K562 (cell line): ENCODE data around the gene LIMD2. TPM values are rescaled to one million over a fixed set of nuclear protein-coding genes. Genes with fewer than 3 reads are reported as not detected.
A peak's percentile ranks its signal among the peaks of the same experiment; 100 is the strongest.

ENCODE experiments used
- ATF3 ChIP-seq, 2 experiments: fragments of 450-650 bp in 1 of 2; sonication (generic) in 1 of 2; formaldehyde crosslinking in 1 of 2; IDR thresholded peaks in 1 of 2; conservative IDR thresholded peaks in 1 of 2; 2 replicates each; pipeline versions ENCODE4 v1.6.1 to v1.8.1; 2016 to 2023; ENCODE audit warnings: mild to moderate bottlenecking in 2 of 2, moderate library complexity in 2 of 2, inconsistent platforms in 1 of 2, missing genetic modification reagents in 1 of 2
- BRF1 ChIP-seq: IDR thresholded peaks from 3 replicates; pipeline ENCODE4 v1.6.1; 2011; ENCODE audit warnings: borderline replicate concordance, mild to moderate bottlenecking; ENCODE audit not compliant: insufficient read length; ENCODE audit errors: extremely low read depth
- HNRNPLL ChIP-seq: fragments of 200-400 bp; formaldehyde crosslinking; IDR thresholded peaks from 2 replicates; pipeline ENCODE4 v1.6.1; 2017; ENCODE audit warnings: low read length, low read depth, mild to moderate bottlenecking; ENCODE audit not compliant: poor library complexity, severe bottlenecking
- IRF9 ChIP-seq: fragments of 450-650 bp; IDR thresholded peaks from 2 replicates; pipeline ENCODE4 v1.6.1; 2016; ENCODE audit warnings: missing biosample characterization, missing genetic modification characterization
- NFE2L1 ChIP-seq: fragments of 450-650 bp; IDR thresholded peaks from 2 replicates; pipeline ENCODE4 v1.6.1; 2016; ENCODE audit warnings: missing genetic modification characterization, low read depth, mild to moderate bottlenecking, missing compliant biosample characterization, moderate library complexity, borderline replicate concordance
- NRF1 ChIP-seq, 2 experiments: fragments of 450-650 bp; IDR thresholded peaks in 1 of 2; conservative IDR thresholded peaks in 1 of 2; 2 replicates each; pipeline ENCODE4 v1.6.1; 2014; ENCODE audit warnings: mild to moderate bottlenecking in 2 of 2
- OTX1 ChIP-seq: fragments of 450-650 bp; formaldehyde crosslinking; IDR thresholded peaks from 2 replicates; pipeline ENCODE4 v1.4.0; 2022; ENCODE audit warnings: mild to moderate bottlenecking
- PHB2 ChIP-seq: fragments of 450-650 bp; IDR thresholded peaks from 2 replicates; pipeline ENCODE4 v1.6.1; 2017; ENCODE audit warnings: low read depth
- PML ChIP-seq: IDR thresholded peaks from 2 replicates; pipeline ENCODE4 v1.6.1; 2012; ENCODE audit warnings: low read length, inconsistent platforms
- RBFOX2 ChIP-seq: fragments of 200-400 bp; formaldehyde crosslinking; IDR thresholded peaks from 2 replicates; pipeline ENCODE4 v1.6.1; 2017; ENCODE audit warnings: low read depth, mild to moderate bottlenecking, low read length, moderate library complexity
- SIX5 ChIP-seq, 2 experiments: IDR thresholded peaks; 2 replicates each; pipeline ENCODE4 v1.6.1; 2011; ENCODE audit warnings: low read length in 2 of 2, borderline replicate concordance in 1 of 2, low read depth in 1 of 2, mild to moderate bottlenecking in 1 of 2, moderate library complexity in 1 of 2; ENCODE audit not compliant: insufficient read depth in 1 of 2
- SRSF9 ChIP-seq: fragments of 200-400 bp; formaldehyde crosslinking; IDR thresholded peaks from 2 replicates; pipeline ENCODE4 v1.6.1; 2017; ENCODE audit warnings: low read depth, low read length, borderline replicate concordance
- SUPT5H ChIP-seq: fragments of 450-650 bp; IDR thresholded peaks from 2 replicates; pipeline ENCODE4 v1.6.1; 2016
- ZBTB43 ChIP-seq: sonication (generic); formaldehyde crosslinking; IDR thresholded peaks from 2 replicates; pipeline ENCODE4 v1.8.0; 2023; ENCODE audit warnings: mild to moderate bottlenecking, missing genetic modification reagents
- ZBTB49 ChIP-seq: sonication (generic); formaldehyde crosslinking; IDR thresholded peaks from 2 replicates; pipeline ENCODE4 v1.8.0; 2022; ENCODE audit warnings: missing genetic modification reagents, mild to moderate bottlenecking, borderline replicate concordance
- ZBTB8A ChIP-seq: fragments of 450-650 bp; IDR thresholded peaks from 2 replicates; pipeline ENCODE4 v1.6.1; 2018; ENCODE audit warnings: mild to moderate bottlenecking, moderate library complexity; ENCODE audit not compliant: partially characterized antibody
- ZNF263 ChIP-seq: sonication (generic); formaldehyde crosslinking; IDR thresholded peaks from 2 replicates; pipeline ENCODE4 v1.8.0; 2022; ENCODE audit warnings: mild to moderate bottlenecking, missing genetic modification reagents, borderline replicate concordance
- ZNF449 ChIP-seq: fragments of 250-450 bp; sonication (Bioruptor Pico); IDR thresholded peaks from 2 replicates; pipeline ENCODE4 v1.8.0; 2022; ENCODE audit warnings: moderate library complexity, mild to moderate bottlenecking, inconsistent platforms
- polyA plus RNA-seq, 8 experiments: library from polyadenylated mRNA; depleted of rRNA in 4 of 8; stranded (reverse) in 5 of 8; unstranded in 3 of 8; fragments of >200 nt; fragmentation: Nextera tagmentation in 2 of 8; fragmentation: Illumina TruSeq in 1 of 8; extraction: Ambion mirVana in 2 of 8; extraction: Trizol in 1 of 8; gene quantifications; 2 replicates each; pipeline versions ENCODE4 v1.2.1 to v1.2.3, GENCODE V29; 2011 to 2014; ENCODE audit warnings: inconsistent platforms in 1 of 8, missing spikeins in 1 of 8
- total RNA-seq, 7 experiments: library from RNA; depleted of rRNA in 6 of 7; stranded (reverse); fragments of >200 nt in 6 of 7; fragmentation: Illumina TruSeq in 2 of 7; extraction: Trizol in 2 of 7; gene quantifications; 2 replicates each; pipeline versions ENCODE4 v1.2.1 to v1.2.3, GENCODE V29; 2011 to 2021; ENCODE audit warnings: low replicate concordance in 1 of 7

The LIMD2 gene
- total and polyA plus RNA-seq, 9 of the 15 experiments (the other 6 are each of a cell fraction or from before 2014, with no cell fraction given) = 0.07 to 11.2 (median 2.8) TPM

GRCh38 chr17:63699638-63700527 lies at the start of gene LIMD2 (continued):
- no peak for TF ChIP-seq IRF9 (tag)
- TF ChIP-seq SUPT5H = no peak
- no peak for TF ChIP-seq ZNF263 (CRISPR knock-in tag)
- TF ChIP-seq OTX1 (CRISPR knock-in tag) = no peak
- peak; percentile 30 for TF ChIP-seq RBFOX2
- TF ChIP-seq PML = no peak
- TF ChIP-seq ZBTB43 (CRISPR knock-in tag) = no peak
- TF ChIP-seq SIX5 (IDR thresholded peaks at IDR 0.05; ENCODE audit: borderline replicate concordance in 1 of 2, insufficient read depth in 1 of 2, low read depth in 1 of 2, low read length in 2 of 2) = no peak
- no peak for TF ChIP-seq ATF3 (IDR thresholded peaks at IDR 0.05)
- TF ChIP-seq ATF3 (CRISPR knock-in tag; conservative IDR thresholded peaks at IDR 0.05) = no peak
- no peak for TF ChIP-seq ZBTB8A
- no peak for TF ChIP-seq SRSF9
- TF ChIP-seq BRF1 = no peak
- no peak for TF ChIP-seq ZBTB49
- no peak for TF ChIP-seq HNRNPLL
- no peak for TF ChIP-seq NFE2L1 (tag)
- TF ChIP-seq ZNF449 (CRISPR knock-in tag) = no peak
- no peak for TF ChIP-seq PHB2
- TF ChIP-seq NRF1 (conservative IDR thresholded peaks at IDR 0.05 in 1 of 2, IDR thresholded peaks at IDR 0.05 in 1 of 2) = no peak
